ENCODE data around the gene LRMDA.

The LRMDA gene

GRCh38 chr10:75653761-75654160, 222.3 kb downstream of the LRMDA start:
- Histone ChIP-seq H3K9me2 (replicated peaks; ENCODE audit: low read depth, low read length) (no peaks in the 10 kb centered on the region), H4K20me1 (ENCODE audit: insufficient read depth, low read length, poor library complexity, severe bottlenecking) (no peaks in the 10 kb centered on the region), H3K4me3 (ENCODE audit: low read length, poor library complexity, severe bottlenecking) (no peak overlapping the region), H3K4me1 (ENCODE audit: insufficient read depth, low read length, poor library complexity, severe bottlenecking) (peaks cover 11% of the 10 kb centered on the region), H3K27me3 (ENCODE audit: insufficient read depth, low read length, poor library complexity, severe bottlenecking) (no peaks in the 10 kb centered on the region), H3K79me2 (ENCODE audit: insufficient read depth, low read length) (no peaks in the 10 kb centered on the region), H3K9ac (ENCODE audit: low read depth, low read length, poor library complexity, severe bottlenecking) (no peak overlapping the region), H2AFZ (ENCODE audit: low read length) (no peak overlapping the region), H3K9me3 (ENCODE audit: insufficient read depth, low read depth, low read length) (no peaks in the 10 kb centered on the region), H3F3A (ENCODE audit: low read depth) (no peaks in the 10 kb centered on the region), H3K36me3 (ENCODE audit: insufficient read depth, low read length) (no peaks in the 10 kb centered on the region), H3K4me2 (ENCODE audit: low read depth, low read length, poor library complexity, severe bottlenecking) (no peak overlapping the region)
- no peak for TF ChIP-seq EZH2phosphoT487 (IDR thresholded peaks at IDR 0.05; ENCODE audit: borderline replicate concordance)
- TF ChIP-seq CTCF (conservative IDR thresholded peaks at IDR 0.05; ENCODE audit: low read length), result no peak

- no peaks in the 10 kb centered on the region for H4K20me1 ChIP-seq (ENCODE audit: insufficient read depth, low read length, poor library complexity, severe bottlenecking)
- no peak overlapping the region for H2AFZ ChIP-seq (ENCODE audit: low read length)
- H3K4me2 ChIP-seq (ENCODE audit: low read depth, low read length, poor library complexity, severe bottlenecking), result no peak overlapping the region
- no peaks in the 10 kb centered on the region for H3K79me2 ChIP-seq (ENCODE audit: insufficient read depth, low read length)
- no peak overlapping the region for H3K9ac ChIP-seq (ENCODE audit: low read depth, low read length, poor library complexity, severe bottlenecking)
- no peak overlapping the region for H3K4me3 ChIP-seq (ENCODE audit: low read length, poor library complexity, severe bottlenecking)
- no peaks in the 10 kb centered on the region for H3F3A ChIP-seq (ENCODE audit: low read depth)
- TF ChIP-seq CTCF (conservative IDR thresholded peaks at IDR 0.05; ENCODE audit: low read length), result no peak
- TF ChIP-seq EZH2phosphoT487 (IDR thresholded peaks at IDR 0.05; ENCODE audit: borderline replicate concordance), result no peak
- no peaks in the 10 kb centered on the region for H3K27me3 ChIP-seq (ENCODE audit: insufficient read depth, low read length, poor library complexity, severe bottlenecking)
- H3K4me1 ChIP-seq (ENCODE audit: insufficient read depth, low read length, poor library complexity, severe bottlenecking), result peaks cover 6% of the 10 kb centered on the region
- H3K36me3 ChIP-seq (ENCODE audit: insufficient read depth, low read length), result no peaks in the 10 kb centered on the region
- no peaks in the 10 kb centered on the region for H3K9me3 ChIP-seq (ENCODE audit: insufficient read depth, low read depth, low read length)
- H3K9me2 ChIP-seq (replicated peaks; ENCODE audit: low read depth, low read length), result no peaks in the 10 kb centered on the region
These were observed 222.8 kb downstream of the LRMDA start for GRCh38 chr10:75654171-75654771.

GRCh38 chr10:75654772-75655171, 223.3 kb downstream of the LRMDA start:
- no peak for TF ChIP-seq EZH2phosphoT487 (IDR thresholded peaks at IDR 0.05; ENCODE audit: borderline replicate concordance)
- TF ChIP-seq CTCF (conservative IDR thresholded peaks at IDR 0.05; ENCODE audit: low read length), result no peak
- Histone ChIP-seq H3K79me2 (ENCODE audit: insufficient read depth, low read length) (no peaks in the 10 kb centered on the region), H3K4me1 (ENCODE audit: insufficient read depth, low read length, poor library complexity, severe bottlenecking) (peaks cover 1% of the 10 kb centered on the region)

More at GRCh38 chr10:75654772-75655171, 223.3 kb downstream of the LRMDA start:
- H3F3A ChIP-seq (ENCODE audit: low read depth), result no peaks in the 10 kb centered on the region
- H3K36me3 ChIP-seq (ENCODE audit: insufficient read depth, low read length), result no peaks in the 10 kb centered on the region
- H3K9me3 ChIP-seq (ENCODE audit: insufficient read depth, low read depth, low read length), result no peaks in the 10 kb centered on the region
- H2AFZ ChIP-seq (ENCODE audit: low read length), result no peak overlapping the region
- H4K20me1 ChIP-seq (ENCODE audit: insufficient read depth, low read length, poor library complexity, severe bottlenecking), result no peaks in the 10 kb centered on the region
- no peak overlapping the region for H3K9ac ChIP-seq (ENCODE audit: low read depth, low read length, poor library complexity, severe bottlenecking)
- no peak overlapping the region for H3K4me3 ChIP-seq (ENCODE audit: low read length, poor library complexity, severe bottlenecking)
- no peaks in the 10 kb centered on the region for H3K27me3 ChIP-seq (ENCODE audit: insufficient read depth, low read length, poor library complexity, severe bottlenecking)
- no peaks in the 10 kb centered on the region for H3K9me2 ChIP-seq (replicated peaks; ENCODE audit: low read depth, low read length)
- no peak overlapping the region for H3K4me2 ChIP-seq (ENCODE audit: low read depth, low read length, poor library complexity, severe bottlenecking)

Data from Loucy (cell line).